Measurements from ENCODE around the gene OR2T8. TPM values are rescaled to one million over a fixed set of nuclear protein-coding genes. Genes with fewer than 3 reads are reported as not detected.

Gene OR2T8
- total RNA-seq, 1 experiment from 2014 or later = not detected

- no peak within 1 kb of the TSS for H3K4me2 ChIP-seq (ENCODE audit: insufficient read depth, insufficient read length, low read length)
- Mint-ChIP-seq H3K4me3 (no peak within 1 kb of the TSS), H3K4me1 (no peaks in the 10 kb centered on the region), H3K27ac (no peak within 1 kb of the TSS; a peak in 1 of 7 replicates), H3K36me3 (ENCODE audit: insufficient read depth in 1 of 3, low read depth in 3 of 3) (no peaks in the 10 kb centered on the region; a peak in 2 of 7 replicates), H3K9me3 (peaks cover 55 to 63% of the 10 kb centered on the region in 2 experiments), H3K27me3 (ENCODE audit: low read depth) (no peaks in the 10 kb centered on the region; the same call in 1 of the 2 replicates)
- no peak within 1 kb of the TSS for H3K14ac ChIP-seq (ENCODE audit: insufficient read depth, low read length)
- H4K20me1 ChIP-seq (ENCODE audit: control insufficient read depth, insufficient read depth, insufficient read length) = no peaks in the 10 kb centered on the region
- no peak within 1 kb of the TSS for H3K4ac ChIP-seq (ENCODE audit: low read depth, low read length)
- no peaks in the 10 kb centered on the region for H3K4me1 ChIP-seq (ENCODE audit: insufficient read depth, low read length)
- no peak within 1 kb of the TSS for H2BK120ac ChIP-seq (ENCODE audit: low read depth, low read length, poor library complexity, severe bottlenecking)
- no peak within 1 kb of the TSS for H4K5ac ChIP-seq (ENCODE audit: insufficient read length, low read depth, low read length)
- H3K27me3 ChIP-seq (ENCODE audit: insufficient read depth, low read length) = no peaks in the 10 kb centered on the region
- no peak for TF ChIP-seq CTCF (conservative IDR thresholded peaks at IDR 0.05)
- H3K27ac ChIP-seq (ENCODE audit: insufficient read length, low read depth, low read length) = no peak within 1 kb of the TSS
- no peak within 1 kb of the TSS for H3T11ph ChIP-seq (ENCODE audit: low read length)
- H2BK20ac ChIP-seq (ENCODE audit: low read depth, low read length, poor library complexity, severe bottlenecking) = no peak within 1 kb of the TSS
- no peaks in the 10 kb centered on the region for H3K23me2 ChIP-seq (ENCODE audit: insufficient read length, low read depth, low read length, poor library complexity, severe bottlenecking)
- H2AFZ ChIP-seq (ENCODE audit: low read length) = no peak within 1 kb of the TSS
- no peaks in the 10 kb centered on the region for H3K79me2 ChIP-seq (ENCODE audit: insufficient read depth, low read length)
- H4K8ac ChIP-seq (replicated peaks; ENCODE audit: insufficient read length, low read depth, low read length) = no peak within 1 kb of the TSS
- no peak within 1 kb of the TSS for H4K91ac ChIP-seq (ENCODE audit: insufficient read length, low read depth, low read length)
- H3K23ac ChIP-seq (ENCODE audit: insufficient read length, low read depth, low read length) = no peak within 1 kb of the TSS
- H3K9ac ChIP-seq (ENCODE audit: extremely low read depth, insufficient read length, low read length) = no peak within 1 kb of the TSS
- H2BK5ac ChIP-seq (ENCODE audit: insufficient read length, low read length) = no peak within 1 kb of the TSS
- no peak within 1 kb of the TSS for H2AK5ac ChIP-seq (ENCODE audit: insufficient read length, low read length)
- H2BK12ac ChIP-seq (ENCODE audit: insufficient read length, low read depth, low read length) = no peak within 1 kb of the TSS
- no CpG with 5 or more reads among the region's 9 CpGs for WGBS (ENCODE audit: extremely low coverage, insufficient read length, low lambda C conversion rate)
- no peaks in the 10 kb centered on the region for H3K79me1 ChIP-seq (ENCODE audit: insufficient read depth, low read depth, low read length, poor library complexity, severe bottlenecking)
- no peak within 1 kb of the TSS for H3K56ac ChIP-seq (ENCODE audit: insufficient read length, low read depth, low read length)
- peaks cover 9% of the 10 kb centered on the region for H3K9me3 ChIP-seq (ENCODE audit: control insufficient read depth, low read depth, low read length)
- no peak within 1 kb of the TSS for H2BK15ac ChIP-seq (ENCODE audit: low read depth, low read length)
- H3K18ac ChIP-seq (ENCODE audit: insufficient read length, low read depth, low read length) = no peak within 1 kb of the TSS
- DNase-seq = no peak
Observed at GRCh38 chr1:247924868-247925267, 4.8 kb downstream of the OR2T8 start, which contains the start of gene OR2AJ1. TSS of gene OR2AJ1 (plus strand) at chr1:247924889. CDS start at chr1:247933769, 8,880 bp downstream.
